Neutrophil (primary cell): Measurements from ENCODE around the gene TTLL9.

Source experiments
- H3K27ac ChIP-seq: fragments of 200-600 bp; sonication (generic); 2 replicates; pipeline ENCODE4 v1.5.1; 2016; ENCODE audit warnings: mild to moderate bottlenecking, moderate library complexity
- H3K27me3 ChIP-seq: fragments of 200-600 bp; sonication (generic); 2 replicates; pipeline ENCODE4 v1.6.0; 2016; ENCODE audit warnings: mild to moderate bottlenecking
- H3K36me3 ChIP-seq: fragments of 200-600 bp; sonication (generic); 2 replicates; pipeline ENCODE4 v1.5.1; 2017
- H3K4me1 ChIP-seq, 2 experiments: fragments of 200-600 bp in 1 of 2; sonication (generic) in 1 of 2; 1 replicate in 1 of 2; 2 replicates in 1 of 2; pipeline versions ENCODE4 v1.5.1 to v1.6.1; 2013 to 2016; ENCODE audit warnings: low read depth in 1 of 2, low read length in 1 of 2, mild to moderate bottlenecking in 1 of 2, moderate library complexity in 1 of 2; ENCODE audit not compliant: control insufficient read depth in 1 of 2, insufficient read depth in 1 of 2
- H3K4me3 ChIP-seq, 2 experiments: fragments of 200-600 bp in 1 of 2; sonication (generic) in 1 of 2; 1 replicate in 1 of 2; 2 replicates in 1 of 2; pipeline ENCODE4 v1.5.1; 2013 to 2016; ENCODE audit warnings: low read depth in 1 of 2, low read length in 1 of 2, mild to moderate bottlenecking in 1 of 2, moderate library complexity in 1 of 2
- H3K9me3 ChIP-seq: fragments of 200-600 bp; sonication (generic); 2 replicates; pipeline ENCODE4 v1.5.1; 2016
- TF ChIP-seq, protein P1 (sequence below): fragments of 200-600 bp; sonication (generic); IDR thresholded peaks from 2 replicates; pipeline ENCODE4 v1.5.1; 2016; ENCODE audit warnings: antibody characterized with exemption

TTLL9 gene

GRCh38 chr20:31988430-31989015 lies 118.1 kb downstream of the TTLL9 start:
- H3K27ac ChIP-seq: no peak overlapping the region
- H3K27me3 ChIP-seq: peaks cover 28% of the 10 kb centered on the region
- no peaks in the 10 kb centered on the region for H3K9me3 ChIP-seq
- H3K36me3 ChIP-seq: no peaks in the 10 kb centered on the region
- no peak overlapping the region for H3K4me3 ChIP-seq
- no peaks in the 10 kb centered on the region for H3K4me1 ChIP-seq
- TF ChIP-seq, protein P1, sequence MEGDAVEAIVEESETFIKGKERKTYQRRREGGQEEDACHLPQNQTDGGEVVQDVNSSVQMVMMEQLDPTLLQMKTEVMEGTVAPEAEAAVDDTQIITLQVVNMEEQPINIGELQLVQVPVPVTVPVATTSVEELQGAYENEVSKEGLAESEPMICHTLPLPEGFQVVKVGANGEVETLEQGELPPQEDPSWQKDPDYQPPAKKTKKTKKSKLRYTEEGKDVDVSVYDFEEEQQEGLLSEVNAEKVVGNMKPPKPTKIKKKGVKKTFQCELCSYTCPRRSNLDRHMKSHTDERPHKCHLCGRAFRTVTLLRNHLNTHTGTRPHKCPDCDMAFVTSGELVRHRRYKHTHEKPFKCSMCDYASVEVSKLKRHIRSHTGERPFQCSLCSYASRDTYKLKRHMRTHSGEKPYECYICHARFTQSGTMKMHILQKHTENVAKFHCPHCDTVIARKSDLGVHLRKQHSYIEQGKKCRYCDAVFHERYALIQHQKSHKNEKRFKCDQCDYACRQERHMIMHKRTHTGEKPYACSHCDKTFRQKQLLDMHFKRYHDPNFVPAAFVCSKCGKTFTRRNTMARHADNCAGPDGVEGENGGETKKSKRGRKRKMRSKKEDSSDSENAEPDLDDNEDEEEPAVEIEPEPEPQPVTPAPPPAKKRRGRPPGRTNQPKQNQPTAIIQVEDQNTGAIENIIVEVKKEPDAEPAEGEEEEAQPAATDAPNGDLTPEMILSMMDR: no peak

- no peaks in the 10 kb centered on the region for H3K36me3 ChIP-seq
- H3K27me3 ChIP-seq: peaks cover 34% of the 10 kb centered on the region
- TF ChIP-seq, protein P1: no peak
- H3K4me3 ChIP-seq: no peak overlapping the region
- H3K27ac ChIP-seq: no peak overlapping the region
- H3K9me3 ChIP-seq: no peaks in the 10 kb centered on the region
- no peaks in the 10 kb centered on the region for H3K4me1 ChIP-seq
Measured at GRCh38 chr20:31989030-31989645, 118.7 kb downstream of the TTLL9 start.

DNA sequence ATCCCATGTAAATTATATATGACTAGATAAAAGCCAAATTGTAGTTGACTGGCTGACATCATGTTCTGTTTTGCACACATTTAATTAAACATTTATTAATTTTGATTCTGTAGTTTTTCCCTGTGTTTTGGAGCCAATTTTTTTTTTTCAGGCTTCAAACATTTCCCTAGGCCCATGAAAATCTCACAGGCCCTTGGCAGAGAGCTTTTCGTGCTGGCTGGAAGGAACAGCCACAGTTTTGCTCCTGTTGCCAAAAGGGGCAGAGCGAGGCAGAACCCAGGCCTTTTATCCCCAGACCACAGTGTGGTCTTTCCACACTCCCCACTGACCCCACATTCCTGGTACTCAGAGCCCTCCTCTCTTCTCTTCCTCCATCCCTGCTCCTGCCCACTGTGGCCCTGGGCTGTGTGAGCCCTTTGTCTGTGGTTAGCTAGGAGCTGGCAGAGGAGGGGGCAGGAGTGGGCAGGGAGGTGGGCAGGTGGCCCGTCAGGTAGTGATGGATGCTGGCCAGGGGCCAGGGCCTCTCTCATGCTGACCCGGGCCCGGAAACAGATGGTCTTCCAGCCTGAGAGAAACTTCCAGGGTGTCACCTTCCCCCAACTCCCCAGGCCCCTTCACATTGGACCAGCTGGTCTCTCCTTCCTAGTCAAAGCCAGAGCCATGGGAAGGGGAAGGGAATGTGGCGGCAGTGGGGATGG lies 120.4 kb downstream of the TTLL9 start:
- Histone ChIP-seq H3K4me3 (no peak overlapping the region), H3K27me3 (peaks cover 45% of the 10 kb centered on the region), H3K9me3 (no peaks in the 10 kb centered on the region), H3K27ac (no peak overlapping the region), H3K4me1 (no peaks in the 10 kb centered on the region), H3K36me3 (no peaks in the 10 kb centered on the region)
- TF ChIP-seq, protein P1: no peak

DNA sequence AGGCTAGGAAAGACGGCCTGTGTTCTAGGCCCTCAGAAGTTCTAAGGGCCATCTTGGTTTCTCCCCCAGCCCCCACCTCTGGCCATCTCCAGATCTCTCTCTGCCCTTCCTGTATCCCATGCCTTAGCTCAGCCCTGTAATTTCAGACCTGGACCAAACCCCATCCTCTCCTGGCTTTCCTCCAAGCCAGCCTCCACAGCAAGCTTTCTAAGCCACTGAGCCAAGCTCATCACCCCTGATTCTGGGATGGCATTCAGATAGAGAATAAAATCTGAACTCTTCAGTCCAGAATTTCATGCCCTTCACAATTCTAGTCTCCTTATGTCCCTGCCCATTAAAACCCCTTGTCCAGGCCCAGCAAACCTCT lies 120.9 kb downstream of the TTLL9 start:
- Histone ChIP-seq H3K27me3 (peaks cover 50% of the 10 kb centered on the region), H3K9me3 (no peaks in the 10 kb centered on the region), H3K27ac (no peak overlapping the region), H3K4me3 (no peak overlapping the region), H3K4me1 (no peaks in the 10 kb centered on the region), H3K36me3 (no peaks in the 10 kb centered on the region)
- TF ChIP-seq, protein P1: no peak

DNA sequence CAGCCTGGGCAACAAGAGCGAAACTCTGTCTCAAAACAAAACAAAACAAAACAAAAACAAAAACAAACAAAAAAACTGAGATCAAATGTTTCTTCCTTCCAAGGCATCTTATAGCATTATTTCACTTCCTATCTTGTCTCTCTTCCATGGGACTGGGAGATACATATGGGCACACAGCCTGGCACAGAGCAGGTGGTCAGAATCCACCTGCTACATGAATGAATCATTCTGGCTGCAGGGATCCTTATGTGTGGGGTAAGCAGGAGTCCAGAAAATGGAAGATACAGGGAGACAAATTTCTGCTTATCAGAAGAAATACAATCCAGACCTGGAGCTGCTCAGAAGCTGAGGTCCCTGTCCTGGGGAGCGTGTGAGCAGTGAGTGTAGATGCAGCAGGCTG lies 121.7 kb downstream of the TTLL9 start:
- H3K9me3 ChIP-seq: no peaks in the 10 kb centered on the region
- TF ChIP-seq, protein P1: no peak
- no peak overlapping the region for H3K27ac ChIP-seq
- no peaks in the 10 kb centered on the region for H3K36me3 ChIP-seq
- no peaks in the 10 kb centered on the region for H3K4me1 ChIP-seq
- H3K4me3 ChIP-seq: no peak overlapping the region
- peaks cover 55% of the 10 kb centered on the region for H3K27me3 ChIP-seq
